ENCODE results near the gene TKTL1.

- no peak for TF ChIP-seq CTCF (IDR thresholded peaks at IDR 0.05; ENCODE audit: low read depth, low read length)
- TF ChIP-seq EZH2phosphoT487 (IDR thresholded peaks at IDR 0.05; ENCODE audit: low read depth) = no peak
Observed at GRCh38 chrX:154352466-154352865, 56.9 kb downstream of the TKTL1 start.

Measured in OCI-LY3 (cell line).